Endodermal cell (in vitro differentiated cells): Measurements from ENCODE around the gene ORAI3. TPM values are rescaled to one million over a fixed set of nuclear protein-coding genes. Genes with fewer than 3 reads are reported as not detected.

ENCODE experiments used
- DNase-seq: peaks from one replicate; pipeline ENCODE4 v3.0.0-alpha.2; 2017
- H3K27ac ChIP-seq: 2 replicates; pipeline ENCODE4 v1.5.1; 2013; ENCODE audit warnings: mild to moderate bottlenecking, low read depth, low read length, moderate library complexity
- H3K27me3 ChIP-seq: 2 replicates; pipeline ENCODE4 v1.6.1; 2013; ENCODE audit warnings: mild to moderate bottlenecking, low read length, moderate library complexity; ENCODE audit not compliant: insufficient read depth, control insufficient read depth, poor library complexity, severe bottlenecking
- H3K36me3 ChIP-seq: 2 replicates; pipeline ENCODE4 v1.7.0; 2013; ENCODE audit warnings: mild to moderate bottlenecking, low read length, moderate library complexity; ENCODE audit not compliant: control insufficient read depth, insufficient read depth
- H3K4me1 ChIP-seq: one replicate; pipeline ENCODE4 v1.7.0; 2013; ENCODE audit warnings: low read length; ENCODE audit not compliant: control insufficient read depth, insufficient read depth
- H3K4me3 ChIP-seq: 2 replicates; pipeline ENCODE4 v1.5.1; 2013; ENCODE audit warnings: mild to moderate bottlenecking, low read length, moderate library complexity
- H3K9ac ChIP-seq: 2 replicates; pipeline ENCODE4 v1.6.1; 2013; ENCODE audit warnings: mild to moderate bottlenecking, low read length, moderate library complexity; ENCODE audit not compliant: poor library complexity, severe bottlenecking; ENCODE audit errors: extremely low read depth
- H3K9me3 ChIP-seq: 2 replicates; pipeline ENCODE4 v1.6.1; 2013; ENCODE audit warnings: mild to moderate bottlenecking, low read length, moderate library complexity; ENCODE audit not compliant: control insufficient read depth
- H3K27ac Mint-ChIP-seq: 2 replicates; pipeline ENCODE4 v1.8.0; 2020; ENCODE audit warnings: mixed read lengths
- H3K27me3 Mint-ChIP-seq: 2 replicates; pipeline ENCODE4 v1.8.0; 2021; ENCODE audit warnings: mild to moderate bottlenecking, mixed read lengths; ENCODE audit not compliant: insufficient read depth
- H3K36me3 Mint-ChIP-seq: 2 replicates; pipeline ENCODE4 v1.8.0; 2020; ENCODE audit warnings: low read depth, mixed read lengths
- H3K4me1 Mint-ChIP-seq: 2 replicates; pipeline ENCODE4 v1.8.0; 2020; ENCODE audit warnings: mixed read lengths
- H3K4me3 Mint-ChIP-seq: 2 replicates; pipeline ENCODE4 v1.8.0; 2020; ENCODE audit warnings: mild to moderate bottlenecking, moderate library complexity, mixed read lengths
- H3K9me3 Mint-ChIP-seq: 2 replicates; pipeline ENCODE4 v1.8.0; 2020; ENCODE audit warnings: mild to moderate bottlenecking, mixed read lengths
- WGBS, 2 experiments: methylation state at CpG; one replicate each; pipeline versions ENCODE4 v1.1.5 to v1.1.7; 2013; ENCODE audit warnings: missing lambda C conversion rate in 2 of 2, mixed read lengths in 1 of 2; ENCODE audit not compliant: insufficient coverage in 1 of 2, insufficient read length in 1 of 2; 5-methylcytosine and 5-hydroxymethylcytosine counted together
- total RNA-seq, 2 donors: library from RNA; stranded (reverse); fragmentation: NEBNext Ultra II Directional in 1 of 2; extraction: Animal tissue kit (Norgen Biotek cat#: 25700) in 1 of 2; gene quantifications; 2 replicates in 1 of 2; 3 replicates in 1 of 2; pipeline ENCODE4 v1.2.1, GENCODE V29; 2021
- TF ChIP-seq, protein P1 (sequence below): fragments of 200-600 bp; sonication (generic); conservative IDR thresholded peaks from 2 replicates; pipeline ENCODE4 v1.5.0; 2021; ENCODE audit warnings: antibody characterized with exemption, mild to moderate bottlenecking

The ORAI3 gene
- total RNA-seq, 2 donors from 2014 or later, result 16.9 to 17.7 TPM

DNA sequence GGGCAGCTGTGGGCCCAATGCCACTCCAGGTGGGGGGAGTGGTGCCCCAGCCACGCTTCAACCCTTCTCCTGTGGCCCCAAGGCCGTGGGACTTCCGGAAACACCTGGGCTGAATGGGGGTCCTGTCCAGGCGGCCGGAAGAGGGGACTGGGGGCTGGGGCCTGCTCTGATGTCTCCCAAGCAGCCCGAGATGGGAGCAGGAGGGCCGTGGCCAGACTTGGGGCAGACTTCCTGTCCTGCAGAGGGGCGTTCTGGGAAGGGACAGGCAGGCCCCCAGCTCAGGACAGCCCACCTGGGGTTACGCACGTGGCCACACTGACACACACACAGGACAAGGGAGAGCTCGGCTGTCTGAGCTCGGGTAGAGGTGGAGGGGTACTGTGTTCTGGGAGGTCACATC is 41.2 kb downstream of the ORAI3 start:
- no peak overlapping the region for H3K9ac ChIP-seq
- H3K36me3 ChIP-seq, result no peaks in the 10 kb centered on the region
- Mint-ChIP-seq H3K9me3 (no peaks in the 10 kb centered on the region), H3K36me3 (peaks cover 3% of the 10 kb centered on the region), H3K4me3 (no peak overlapping the region), H3K4me1 (peaks cover 2% of the 10 kb centered on the region), H3K27me3 (peaks cover 1% of the 10 kb centered on the region), H3K27ac (no peak overlapping the region)
- DNase-seq, result no peak
- TF ChIP-seq, protein P1, sequence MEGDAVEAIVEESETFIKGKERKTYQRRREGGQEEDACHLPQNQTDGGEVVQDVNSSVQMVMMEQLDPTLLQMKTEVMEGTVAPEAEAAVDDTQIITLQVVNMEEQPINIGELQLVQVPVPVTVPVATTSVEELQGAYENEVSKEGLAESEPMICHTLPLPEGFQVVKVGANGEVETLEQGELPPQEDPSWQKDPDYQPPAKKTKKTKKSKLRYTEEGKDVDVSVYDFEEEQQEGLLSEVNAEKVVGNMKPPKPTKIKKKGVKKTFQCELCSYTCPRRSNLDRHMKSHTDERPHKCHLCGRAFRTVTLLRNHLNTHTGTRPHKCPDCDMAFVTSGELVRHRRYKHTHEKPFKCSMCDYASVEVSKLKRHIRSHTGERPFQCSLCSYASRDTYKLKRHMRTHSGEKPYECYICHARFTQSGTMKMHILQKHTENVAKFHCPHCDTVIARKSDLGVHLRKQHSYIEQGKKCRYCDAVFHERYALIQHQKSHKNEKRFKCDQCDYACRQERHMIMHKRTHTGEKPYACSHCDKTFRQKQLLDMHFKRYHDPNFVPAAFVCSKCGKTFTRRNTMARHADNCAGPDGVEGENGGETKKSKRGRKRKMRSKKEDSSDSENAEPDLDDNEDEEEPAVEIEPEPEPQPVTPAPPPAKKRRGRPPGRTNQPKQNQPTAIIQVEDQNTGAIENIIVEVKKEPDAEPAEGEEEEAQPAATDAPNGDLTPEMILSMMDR, result no peak
- no peak overlapping the region for H3K4me3 ChIP-seq
- no peak overlapping the region for H3K27ac ChIP-seq
- H3K9me3 ChIP-seq, result no peaks in the 10 kb centered on the region
- no peaks in the 10 kb centered on the region for H3K4me1 ChIP-seq
- 90% methylated on average over 2 to 11 of the region's 12 CpGs for WGBS, 2 experiments
- H3K27me3 ChIP-seq, result no peaks in the 10 kb centered on the region

GRCh38 chr16:30991052-30991451 is 42.2 kb downstream of the ORAI3 start:
- Histone ChIP-seq H3K9me3 (no peaks in the 10 kb centered on the region), H3K27me3 (peaks cover 3% of the 10 kb centered on the region), H3K36me3 (no peaks in the 10 kb centered on the region), H3K27ac (no peak overlapping the region), H3K4me1 (no peaks in the 10 kb centered on the region), H3K9ac (no peak overlapping the region), H3K4me3 (no peak overlapping the region)
- peak overlapping the region; percentile 55 for H3K27ac Mint-ChIP-seq
- H3K27me3 Mint-ChIP-seq, result peaks cover 4% of the 10 kb centered on the region
- H3K4me1 Mint-ChIP-seq, result no peaks in the 10 kb centered on the region
- no peak for DNase-seq
- TF ChIP-seq, protein P1, result no peak
- H3K4me3 Mint-ChIP-seq, result no peak overlapping the region
- H3K9me3 Mint-ChIP-seq, result no peaks in the 10 kb centered on the region
- WGBS, 2 experiments, result 40 to 80% methylated on average over 2 to 8 of the region's 8 CpGs
- H3K36me3 Mint-ChIP-seq, result peaks cover 3% of the 10 kb centered on the region

DNA sequence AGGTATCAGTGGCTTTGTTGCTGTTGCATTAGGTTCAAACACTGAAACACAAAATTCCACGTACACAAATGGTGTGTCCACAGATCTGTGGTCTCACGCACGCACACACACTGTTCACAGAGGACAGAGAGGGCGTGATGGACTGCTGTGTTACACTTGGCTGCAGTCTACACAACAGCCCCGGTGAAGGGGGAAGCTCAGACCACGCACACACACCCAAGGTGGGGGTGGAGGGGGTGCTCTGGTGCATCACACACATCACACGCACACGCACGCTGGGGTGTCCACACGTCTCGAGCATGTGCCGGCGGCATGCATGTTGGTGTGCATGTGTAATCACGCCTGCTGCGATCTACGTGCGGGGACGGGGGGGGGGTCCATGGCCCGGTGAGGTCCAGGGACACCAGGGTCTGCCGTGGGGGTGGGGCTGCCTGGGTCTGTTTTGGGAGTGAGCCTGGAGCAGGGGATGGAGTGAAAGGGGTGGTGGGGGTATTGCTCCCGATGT is 43.5 kb downstream of the ORAI3 start:
- Mint-ChIP-seq H3K4me3 (no peak overlapping the region), H3K36me3 (no peaks in the 10 kb centered on the region), H3K4me1 (no peaks in the 10 kb centered on the region), H3K27ac (no peak overlapping the region), H3K27me3 (peaks cover 13% of the 10 kb centered on the region), H3K9me3 (no peaks in the 10 kb centered on the region)
- no peaks in the 10 kb centered on the region for H3K4me1 ChIP-seq
- no peaks in the 10 kb centered on the region for H3K36me3 ChIP-seq
- H3K27ac ChIP-seq, result no peak overlapping the region
- 94 to 98% methylated on average over 10 to 21 of the region's 21 CpGs for WGBS, 2 experiments
- H3K9ac ChIP-seq, result no peak overlapping the region
- no peak overlapping the region for H3K4me3 ChIP-seq
- no peak for DNase-seq
- H3K27me3 ChIP-seq, result peaks cover 15% of the 10 kb centered on the region
- no peaks in the 10 kb centered on the region for H3K9me3 ChIP-seq
- TF ChIP-seq, protein P1, result no peak
